Endothelial cell (in vitro differentiated cells): ENCODE measurements around the gene PHF1. TPM values are rescaled to one million over a fixed set of nuclear protein-coding genes. Genes with fewer than 3 reads are reported as not detected.
"Not testable (repeated sequence)": the region's sequence is repeated elsewhere in the genome, so short reads cannot be mapped to it uniquely, and the experiment has no call there.

Source experiments
- DNase-seq: peaks from one replicate; pipeline ENCODE4 v3.0.0; 2021; ENCODE audit warnings: low spot score
- H3K27ac Mint-ChIP-seq: one replicate; pipeline ENCODE4 v1.8.0; 2021; ENCODE audit warnings: mixed read lengths, inconsistent platforms; ENCODE audit not compliant: unreplicated experiment
- H3K27me3 Mint-ChIP-seq: one replicate; pipeline ENCODE4 v1.8.0; 2021; ENCODE audit warnings: mild to moderate bottlenecking, moderate library complexity, mixed read lengths, inconsistent platforms; ENCODE audit not compliant: unreplicated experiment
- H3K36me3 Mint-ChIP-seq: one replicate; pipeline ENCODE4 v1.8.0; 2021; ENCODE audit warnings: mild to moderate bottlenecking, low read depth, mixed read lengths, inconsistent platforms; ENCODE audit not compliant: unreplicated experiment
- H3K4me1 Mint-ChIP-seq: one replicate; pipeline ENCODE4 v1.8.0; 2021; ENCODE audit warnings: mild to moderate bottlenecking, mixed read lengths, inconsistent platforms; ENCODE audit not compliant: unreplicated experiment
- H3K4me3 Mint-ChIP-seq: one replicate; pipeline ENCODE4 v1.8.0; 2021; ENCODE audit warnings: mild to moderate bottlenecking, mixed read lengths, inconsistent platforms; ENCODE audit not compliant: unreplicated experiment
- H3K9me3 Mint-ChIP-seq: one replicate; pipeline ENCODE4 v1.8.0; 2021; ENCODE audit warnings: mixed read lengths, inconsistent platforms; ENCODE audit not compliant: unreplicated experiment
- total RNA-seq: library from RNA; stranded (reverse); fragmentation: NEBNext Ultra II Directional; extraction: Animal tissue kit (Norgen Biotek cat#: 25700); gene quantifications from one replicate; pipeline ENCODE4 v1.2.1, GENCODE V29; 2021; ENCODE audit not compliant: unreplicated experiment
- TF ChIP-seq, protein P1 (sequence below): fragments of 200-600 bp; sonication (generic); IDR thresholded peaks from one replicate; pipeline ENCODE4 v1.5.0; 2021; ENCODE audit warnings: antibody characterized with exemption; ENCODE audit not compliant: unreplicated experiment

The PHF1 gene
- total RNA-seq, 1 donor from 2014 or later: 60.0 TPM

DNA sequence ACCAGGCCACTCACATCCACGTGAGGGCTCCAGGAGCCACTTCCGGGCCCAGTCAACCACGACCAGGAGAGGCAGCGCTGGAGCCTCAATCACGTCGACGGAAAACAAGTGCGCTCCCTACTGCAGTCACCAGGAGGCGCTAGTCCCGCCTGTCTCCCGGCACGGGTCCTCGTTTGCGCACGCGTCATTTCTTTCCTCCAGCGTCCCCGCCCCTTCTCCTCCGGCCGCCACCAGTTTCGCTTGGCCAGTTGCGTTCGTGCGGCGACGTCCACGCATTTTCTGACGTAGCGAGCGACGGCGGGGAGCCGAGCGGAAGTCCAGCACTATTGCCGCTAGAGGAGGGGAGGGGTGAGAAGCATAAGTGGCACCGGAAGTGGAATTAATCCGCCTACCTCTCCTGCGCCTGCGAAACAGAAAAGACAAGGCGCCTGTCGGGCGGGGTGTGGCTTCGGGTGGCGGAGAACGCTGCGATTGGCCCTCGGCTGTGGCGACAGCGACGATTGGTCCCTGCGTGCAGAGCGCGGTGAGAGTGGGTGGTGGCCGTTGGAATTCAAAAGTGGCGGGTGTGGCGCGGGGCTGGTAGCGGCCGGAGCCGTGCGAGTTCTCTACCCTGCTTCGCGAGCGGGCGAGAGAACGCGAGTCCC is 19.4 kb upstream of the PHF1 start, which contains the start of gene KIFC1:
KIFC1 (plus strand) TSS at position 546 of the 644 bp plus-strand sequence. CDS start 163 bp downstream, outside the sequence.
- TF ChIP-seq, protein P1, sequence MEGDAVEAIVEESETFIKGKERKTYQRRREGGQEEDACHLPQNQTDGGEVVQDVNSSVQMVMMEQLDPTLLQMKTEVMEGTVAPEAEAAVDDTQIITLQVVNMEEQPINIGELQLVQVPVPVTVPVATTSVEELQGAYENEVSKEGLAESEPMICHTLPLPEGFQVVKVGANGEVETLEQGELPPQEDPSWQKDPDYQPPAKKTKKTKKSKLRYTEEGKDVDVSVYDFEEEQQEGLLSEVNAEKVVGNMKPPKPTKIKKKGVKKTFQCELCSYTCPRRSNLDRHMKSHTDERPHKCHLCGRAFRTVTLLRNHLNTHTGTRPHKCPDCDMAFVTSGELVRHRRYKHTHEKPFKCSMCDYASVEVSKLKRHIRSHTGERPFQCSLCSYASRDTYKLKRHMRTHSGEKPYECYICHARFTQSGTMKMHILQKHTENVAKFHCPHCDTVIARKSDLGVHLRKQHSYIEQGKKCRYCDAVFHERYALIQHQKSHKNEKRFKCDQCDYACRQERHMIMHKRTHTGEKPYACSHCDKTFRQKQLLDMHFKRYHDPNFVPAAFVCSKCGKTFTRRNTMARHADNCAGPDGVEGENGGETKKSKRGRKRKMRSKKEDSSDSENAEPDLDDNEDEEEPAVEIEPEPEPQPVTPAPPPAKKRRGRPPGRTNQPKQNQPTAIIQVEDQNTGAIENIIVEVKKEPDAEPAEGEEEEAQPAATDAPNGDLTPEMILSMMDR: peak; percentile 92
- Mint-ChIP-seq H3K36me3 (no peaks in the 10 kb centered on the region), H3K27me3 (peaks cover 8% of the 10 kb centered on the region), H3K4me1 (peaks cover 18% of the 10 kb centered on the region), H3K4me3 (peak within 1 kb of the TSS; percentile 95), H3K9me3 (no peaks in the 10 kb centered on the region), H3K27ac (peak within 1 kb of the TSS; percentile 71)
- DNase-seq: peak; percentile 99

DNA sequence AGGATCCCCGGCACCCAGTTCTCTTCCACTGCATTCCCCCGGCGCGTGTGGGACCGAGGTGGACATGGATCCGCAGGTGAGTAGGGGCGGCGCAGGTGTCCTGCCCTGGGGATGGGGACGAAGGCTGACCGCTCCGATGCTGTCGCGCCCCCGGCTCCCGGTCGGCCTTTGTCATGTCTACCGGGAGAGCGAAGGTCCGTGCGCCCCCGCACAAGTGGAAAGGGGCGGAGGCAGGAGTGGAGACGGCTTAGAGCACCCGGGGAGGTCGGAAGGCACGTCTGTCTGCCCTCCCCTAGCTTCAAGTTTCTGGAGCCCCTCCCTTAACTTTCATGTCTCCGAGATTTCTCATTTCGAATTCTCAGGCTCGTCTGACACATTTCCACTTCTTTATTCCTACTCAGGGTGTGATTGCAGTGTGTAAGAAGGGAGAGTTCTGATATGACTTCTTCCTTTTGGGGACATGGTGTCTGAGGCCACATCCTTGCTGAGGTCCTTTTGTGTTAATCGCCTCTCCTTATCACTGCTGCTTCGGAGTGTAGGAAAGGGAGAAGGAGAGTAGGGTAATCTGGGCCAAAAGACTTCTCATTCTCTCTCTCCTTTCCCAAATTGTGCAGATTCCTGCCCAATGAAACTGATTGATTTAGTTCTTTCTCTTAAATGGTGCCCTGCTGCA is 18.8 kb upstream of the PHF1 start:
- H3K36me3 Mint-ChIP-seq: no peaks in the 10 kb centered on the region
- TF ChIP-seq, protein P1: no peak
- H3K4me3 Mint-ChIP-seq: peak overlapping the region; percentile 95
- no peak for DNase-seq
- H3K9me3 Mint-ChIP-seq: no peaks in the 10 kb centered on the region
- H3K27me3 Mint-ChIP-seq: peaks cover 8% of the 10 kb centered on the region
- H3K4me1 Mint-ChIP-seq: peaks cover 18% of the 10 kb centered on the region
- peak overlapping the region; percentile 65 for H3K27ac Mint-ChIP-seq

DNA sequence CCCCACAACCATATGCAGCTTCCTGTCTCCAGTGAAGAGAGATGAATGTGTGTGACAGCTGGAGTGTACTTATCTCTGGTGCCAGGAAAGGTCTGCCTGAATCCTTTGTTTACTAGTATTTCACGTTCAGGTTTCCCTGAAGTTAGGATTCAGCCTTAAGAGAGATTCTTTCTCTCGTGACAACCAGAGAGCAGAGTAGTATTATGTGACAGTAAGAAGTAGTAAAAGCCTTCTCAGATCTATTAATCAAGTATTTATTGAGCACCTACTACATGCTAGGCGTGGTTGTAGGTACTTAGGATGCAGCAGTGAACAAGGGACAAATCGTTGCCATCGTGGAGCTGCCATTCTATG is 18.2 kb upstream of the PHF1 start:
- peak overlapping the region; percentile 65 for H3K27ac Mint-ChIP-seq
- no peaks in the 10 kb centered on the region for H3K9me3 Mint-ChIP-seq
- peaks cover 8% of the 10 kb centered on the region for H3K27me3 Mint-ChIP-seq
- no peak for DNase-seq
- H3K4me3 Mint-ChIP-seq: peak overlapping the region; percentile 95
- H3K36me3 Mint-ChIP-seq: no peaks in the 10 kb centered on the region
- peaks cover 18% of the 10 kb centered on the region for H3K4me1 Mint-ChIP-seq
- TF ChIP-seq, protein P1: no peak

DNA sequence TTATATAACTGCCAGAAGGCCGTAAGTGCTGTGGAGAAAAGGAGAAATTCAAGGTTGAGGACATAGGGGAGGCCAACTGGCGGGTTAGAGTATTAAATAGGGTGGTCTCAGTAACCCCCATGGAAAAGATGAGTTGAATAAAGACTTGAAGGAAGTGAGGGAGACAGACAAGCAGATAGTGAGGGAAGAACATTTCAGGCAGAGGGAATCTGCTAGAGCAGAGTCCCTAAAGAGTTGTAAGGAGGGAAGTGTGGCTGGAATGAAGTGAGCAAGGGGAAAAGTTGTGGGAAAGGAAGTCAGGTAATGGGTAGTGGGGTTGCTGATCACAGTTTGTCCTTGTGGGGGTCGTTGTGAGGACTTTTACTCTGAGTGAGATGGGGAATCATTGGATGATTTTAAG is 17.8 kb upstream of the PHF1 start:
- TF ChIP-seq, protein P1: no peak
- Mint-ChIP-seq H3K4me3 (peak overlapping the region; percentile 95), H3K27me3 (peaks cover 8% of the 10 kb centered on the region), H3K9me3 (no peaks in the 10 kb centered on the region), H3K27ac (peak overlapping the region; percentile 62), H3K4me1 (peaks cover 18% of the 10 kb centered on the region), H3K36me3 (no peaks in the 10 kb centered on the region)
- DNase-seq: no peak

DNA sequence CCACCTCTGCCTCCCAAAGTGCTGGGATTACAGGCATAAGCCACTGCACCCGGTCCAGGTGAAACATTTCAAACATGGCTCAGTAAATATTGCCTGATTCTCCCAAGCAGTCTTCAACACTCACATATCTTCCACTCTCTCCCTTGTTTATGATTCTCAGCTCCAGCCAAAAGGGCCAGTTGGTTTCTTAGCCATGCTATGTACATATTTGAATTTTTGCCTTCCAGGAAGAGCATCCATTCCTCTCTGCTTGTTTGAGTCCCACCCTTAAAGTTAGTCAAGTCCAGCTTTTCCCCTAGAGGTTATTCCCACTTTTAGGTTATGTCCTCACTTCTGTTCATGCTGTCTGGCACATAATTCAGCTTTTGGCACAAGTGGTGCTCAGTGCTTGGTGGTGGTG is 13.3 kb upstream of the PHF1 start:
- no peak for DNase-seq
- Mint-ChIP-seq H3K4me3 (no peak overlapping the region), H3K27me3 (peaks cover 2% of the 10 kb centered on the region), H3K27ac (no peak overlapping the region), H3K36me3 (no peaks in the 10 kb centered on the region), H3K4me1 (peaks cover 7% of the 10 kb centered on the region), H3K9me3 (no peaks in the 10 kb centered on the region)
- TF ChIP-seq, protein P1: no peak

DNA sequence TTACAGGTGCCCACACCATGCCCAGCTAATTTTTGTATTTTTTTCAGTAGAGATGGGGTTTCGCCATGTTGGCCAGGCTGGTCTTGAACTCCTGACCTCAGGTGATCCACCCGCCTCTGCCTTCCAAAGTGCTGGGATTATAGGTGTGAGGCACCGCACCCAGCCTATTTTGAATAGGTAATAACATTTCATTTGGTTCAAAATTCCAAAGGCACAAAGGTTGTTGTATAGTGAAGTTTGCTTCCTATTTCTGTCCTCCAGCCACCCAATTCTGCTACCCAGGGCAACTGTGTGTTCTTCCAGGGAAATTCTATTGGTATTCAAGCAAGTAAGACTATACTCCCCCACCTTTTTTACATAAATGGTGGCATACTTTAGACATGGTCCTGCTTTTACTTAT is 12.2 kb upstream of the PHF1 start:
- not testable (repeated sequence) for H3K27me3 Mint-ChIP-seq, H3K36me3 Mint-ChIP-seq, H3K27ac Mint-ChIP-seq, DNase-seq, H3K4me1 Mint-ChIP-seq, H3K4me3 Mint-ChIP-seq, H3K9me3 Mint-ChIP-seq

DNA sequence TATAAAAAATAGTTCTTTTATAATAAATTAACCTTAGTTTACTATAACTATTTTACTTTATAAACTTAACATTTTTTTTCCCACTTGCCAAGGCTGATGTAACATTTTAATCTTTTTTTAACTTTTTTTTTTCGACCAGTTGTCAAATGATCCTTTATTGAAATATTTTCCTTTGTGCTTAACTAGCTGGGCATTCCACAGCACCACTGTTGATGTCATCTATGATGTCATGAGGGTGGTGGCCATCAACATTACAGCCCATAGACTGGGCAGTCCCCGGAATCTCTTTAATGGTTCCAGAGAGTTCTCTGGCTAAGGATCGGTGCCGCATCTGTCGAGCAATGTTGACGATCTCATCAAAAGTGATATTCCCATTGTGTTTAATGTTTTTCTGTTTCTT is 10.9 kb upstream of the PHF1 start:
- H3K4me1 Mint-ChIP-seq, DNase-seq, H3K9me3 Mint-ChIP-seq, H3K36me3 Mint-ChIP-seq, H3K4me3 Mint-ChIP-seq, H3K27me3 Mint-ChIP-seq: not testable (repeated sequence)
- peak overlapping the region; percentile 57 for H3K27ac Mint-ChIP-seq
